HL-60 (cell line): ENCODE data around the gene PDCD7.

Source experiments
- CTCF ChIP-seq: IDR thresholded peaks from one replicate; pipeline ENCODE4 v1.5.1; 2011; ENCODE audit warnings: low read length, control low read depth, inconsistent platforms; ENCODE audit not compliant: insufficient read depth
- GABPA ChIP-seq: IDR thresholded peaks from 2 replicates; pipeline ENCODE4 v1.6.1; 2012; ENCODE audit warnings: low read depth
- POLR2AphosphoS5 ChIP-seq: IDR thresholded peaks from 2 replicates; pipeline ENCODE4 v1.6.1; 2012; ENCODE audit warnings: low read depth
- REST ChIP-seq: IDR thresholded peaks from 2 replicates; pipeline ENCODE4 v1.6.1; 2012; ENCODE audit warnings: low read depth; ENCODE audit not compliant: insufficient replicate concordance
- SPI1 ChIP-seq: IDR thresholded peaks from 2 replicates; pipeline ENCODE4 v1.6.1; 2012; ENCODE audit warnings: low read depth, mild to moderate bottlenecking, borderline replicate concordance

GRCh38 chr15:65083262-65083701 is 50.3 kb downstream of the PDCD7 start:
- no peak for TF ChIP-seq CTCF
- TF ChIP-seq REST: no peak
- TF ChIP-seq SPI1: no peak
- TF ChIP-seq POLR2AphosphoS5: no peak
- no peak for TF ChIP-seq GABPA
